ENCODE measurements around the gene CRACR2A.

CRACR2A gene

GRCh38 chr12:3741882-3742672 is 10.8 kb downstream of the CRACR2A start:
- DNase-seq (ENCODE audit: low read depth) = no peak
- H3K4me3 ChIP-seq (ENCODE audit: control insufficient read depth, low read depth, low read length) = no peak overlapping the region
- TF ChIP-seq CTCF (IDR thresholded peaks at IDR 0.05; ENCODE audit: control insufficient read depth, insufficient read depth, low read depth, low read length, missing control alignments) = no peak

- TF ChIP-seq CTCF (IDR thresholded peaks at IDR 0.05; ENCODE audit: control insufficient read depth, insufficient read depth, low read depth, low read length, missing control alignments) = no peak
- no peak overlapping the region for H3K4me3 ChIP-seq (ENCODE audit: control insufficient read depth, low read depth, low read length)
- DNase-seq (ENCODE audit: low read depth) = no peak
Measured at GRCh38 chr12:3740480-3741231, 12.3 kb downstream of the CRACR2A start.

- no peak for DNase-seq (ENCODE audit: low read depth)
- no peak for TF ChIP-seq CTCF (IDR thresholded peaks at IDR 0.05; ENCODE audit: control insufficient read depth, insufficient read depth, low read depth, low read length, missing control alignments)
- H3K4me3 ChIP-seq (ENCODE audit: control insufficient read depth, low read depth, low read length) = no peak overlapping the region
Measured at GRCh38 chr12:3735432-3735831, 17.5 kb downstream of the CRACR2A start.

GRCh38 chr12:3732901-3733300 is 20.0 kb downstream of the CRACR2A start:
- no peak for TF ChIP-seq CTCF (IDR thresholded peaks at IDR 0.05; ENCODE audit: control insufficient read depth, insufficient read depth, low read depth, low read length, missing control alignments)
- H3K4me3 ChIP-seq (ENCODE audit: control insufficient read depth, low read depth, low read length) = no peak overlapping the region
- no peak for DNase-seq (ENCODE audit: low read depth)

GRCh38 chr12:3730111-3730510 is 22.8 kb downstream of the CRACR2A start:
- no peak for DNase-seq (ENCODE audit: low read depth)

GRCh38 chr12:3728686-3729085 is 24.2 kb downstream of the CRACR2A start:
- TF ChIP-seq CTCF (IDR thresholded peaks at IDR 0.05; ENCODE audit: control insufficient read depth, insufficient read depth, low read depth, low read length, missing control alignments) = no peak
- no peak for DNase-seq (ENCODE audit: low read depth)

More at GRCh38 chr12:3730111-3730510, 22.8 kb downstream of the CRACR2A start:
- H3K4me3 ChIP-seq (ENCODE audit: control insufficient read depth, low read depth, low read length) = no peak overlapping the region
- no peak for TF ChIP-seq CTCF (IDR thresholded peaks at IDR 0.05; ENCODE audit: control insufficient read depth, insufficient read depth, low read depth, low read length, missing control alignments)

More at GRCh38 chr12:3728686-3729085, 24.2 kb downstream of the CRACR2A start:
- no peak overlapping the region for H3K4me3 ChIP-seq (ENCODE audit: control insufficient read depth, low read depth, low read length)
